SU-DHL-6 (cell line): ENCODE data around the gene MAST4.

ENCODE experiments used
- H2AFZ ChIP-seq: fragments of 200-600 bp; sonication (generic); 2 replicates; pipeline ENCODE4 v1.6.1; 2014; ENCODE audit warnings: low read depth, mild to moderate bottlenecking, moderate library complexity, mixed read lengths, antibody characterized with exemption, low read length; ENCODE audit not compliant: severe bottlenecking
- H3F3A ChIP-seq: fragments of 200-600 bp; shearing (Covaris generic); 2 replicates; pipeline ENCODE4 v1.6.0; 2016; ENCODE audit warnings: antibody characterized with exemption, mild to moderate bottlenecking; ENCODE audit not compliant: insufficient read depth
- H3K27ac ChIP-seq: fragments of 200-600 bp; sonication (generic); 2 replicates; pipeline ENCODE4 v1.5.1; 2016; ENCODE audit warnings: low read depth, mild to moderate bottlenecking, low read length, moderate library complexity, mixed read lengths
- H3K27me3 ChIP-seq: fragments of 200-600 bp; sonication (generic), shearing (Covaris generic); 2 replicates; pipeline ENCODE4 v1.6.0; 2014; ENCODE audit warnings: mild to moderate bottlenecking, low read length
- H3K36me3 ChIP-seq: fragments of 200-600 bp; sonication (generic); 2 replicates; pipeline ENCODE4 v1.6.1; 2014; ENCODE audit warnings: mild to moderate bottlenecking, low read length, mixed read lengths
- H3K4me2 ChIP-seq: fragments of 300-600, 200-600 bp; shearing (Covaris generic), sonication (generic); 2 replicates; pipeline ENCODE4 v1.6.0; 2014; ENCODE audit warnings: low read length, low read depth, mild to moderate bottlenecking; ENCODE audit not compliant: poor library complexity, severe bottlenecking
- H3K4me3 ChIP-seq: fragments of 200-600 bp; sonication (generic); 2 replicates; pipeline ENCODE4 v1.5.1; 2014; ENCODE audit warnings: antibody characterized with exemption, low read length, mild to moderate bottlenecking, mixed read lengths; ENCODE audit not compliant: insufficient read depth, poor library complexity, severe bottlenecking
- H3K79me2 ChIP-seq: fragments of 200-600 bp; sonication (generic); 2 replicates; pipeline ENCODE4 v1.6.1; 2014; ENCODE audit warnings: mild to moderate bottlenecking, low read length, moderate library complexity; ENCODE audit not compliant: insufficient read depth
- H3K9ac ChIP-seq: fragments of 200-600 bp; sonication (generic); 2 replicates; pipeline ENCODE4 v1.7.0; 2014; ENCODE audit warnings: mild to moderate bottlenecking, low read length
- H3K9me2 ChIP-seq: fragments of 200-600 bp; sonication (generic); replicated peaks from 2 replicates; pipeline ENCODE4 v1.6.1; 2014; ENCODE audit warnings: low read length; ENCODE audit not compliant: insufficient read depth
- H3K9me3 ChIP-seq: fragments of 200-600 bp; sonication (generic); 2 replicates; pipeline ENCODE4 v1.6.1; 2014; ENCODE audit warnings: low read length, mixed read lengths; ENCODE audit not compliant: insufficient read depth
- H4K20me1 ChIP-seq: fragments of 200-600 bp; sonication (generic); 2 replicates; pipeline ENCODE4 v1.6.1; 2014; ENCODE audit warnings: low read depth, mild to moderate bottlenecking, antibody characterized with exemption, low read length, moderate library complexity, mixed read lengths
- CTCF ChIP-seq: fragments of 200-600 bp; sonication (generic); IDR thresholded peaks from one replicate; pipeline ENCODE4 v1.5.1; 2017; ENCODE audit warnings: antibody characterized with exemption, mild to moderate bottlenecking, low read length, moderate library complexity; ENCODE audit not compliant: insufficient read depth, poor library complexity, severe bottlenecking
- EZH2phosphoT487 ChIP-seq: fragments of 200-600 bp; sonication (generic), shearing (Covaris generic); conservative IDR thresholded peaks from 2 replicates; pipeline ENCODE4 v1.6.1; 2018; ENCODE audit warnings: mild to moderate bottlenecking, antibody characterized with exemption, low read length, moderate library complexity, mixed read lengths

The MAST4 gene

DNA sequence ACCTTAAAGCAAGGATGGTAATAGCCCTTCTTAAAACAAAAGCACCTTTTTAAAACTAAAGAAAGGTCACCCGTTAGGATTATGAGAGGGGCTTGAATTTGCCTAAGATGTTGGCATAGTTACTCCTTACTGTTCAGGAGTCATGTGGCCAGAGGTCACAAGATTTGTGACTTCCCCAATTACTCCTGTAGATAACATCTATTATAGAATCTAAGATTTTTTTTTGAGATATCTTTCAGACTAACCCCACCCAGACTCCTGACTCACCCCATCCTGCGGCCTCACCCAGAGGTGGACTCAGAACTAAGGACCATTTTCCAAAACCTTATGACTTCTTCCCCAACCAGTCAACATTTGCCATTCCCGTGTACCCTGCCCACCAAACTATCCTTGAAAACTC, 598.0 kb downstream of the MAST4 start:
- peak overlapping the region; percentile 58 for H3K9ac ChIP-seq
- no peaks in the 10 kb centered on the region for H4K20me1 ChIP-seq
- peak overlapping the region; percentile 70 for H3K27ac ChIP-seq
- no peak overlapping the region for H2AFZ ChIP-seq
- no peaks in the 10 kb centered on the region for H3K36me3 ChIP-seq
- 0 out of 2 replicates have a peak, but pooled peaks cover 1% of the 10 kb centered on the region for H3F3A ChIP-seq
- peaks cover 34% of the 10 kb centered on the region for H3K79me2 ChIP-seq
- H3K27me3 ChIP-seq: no peaks in the 10 kb centered on the region
- H3K4me3 ChIP-seq: peak overlapping the region; percentile 55
- no peak for TF ChIP-seq CTCF
- no peak for TF ChIP-seq EZH2phosphoT487
- no peaks in the 10 kb centered on the region for H3K9me3 ChIP-seq
- H3K4me2 ChIP-seq: peak overlapping the region; percentile 87
- H3K9me2 ChIP-seq: no peaks in the 10 kb centered on the region

DNA sequence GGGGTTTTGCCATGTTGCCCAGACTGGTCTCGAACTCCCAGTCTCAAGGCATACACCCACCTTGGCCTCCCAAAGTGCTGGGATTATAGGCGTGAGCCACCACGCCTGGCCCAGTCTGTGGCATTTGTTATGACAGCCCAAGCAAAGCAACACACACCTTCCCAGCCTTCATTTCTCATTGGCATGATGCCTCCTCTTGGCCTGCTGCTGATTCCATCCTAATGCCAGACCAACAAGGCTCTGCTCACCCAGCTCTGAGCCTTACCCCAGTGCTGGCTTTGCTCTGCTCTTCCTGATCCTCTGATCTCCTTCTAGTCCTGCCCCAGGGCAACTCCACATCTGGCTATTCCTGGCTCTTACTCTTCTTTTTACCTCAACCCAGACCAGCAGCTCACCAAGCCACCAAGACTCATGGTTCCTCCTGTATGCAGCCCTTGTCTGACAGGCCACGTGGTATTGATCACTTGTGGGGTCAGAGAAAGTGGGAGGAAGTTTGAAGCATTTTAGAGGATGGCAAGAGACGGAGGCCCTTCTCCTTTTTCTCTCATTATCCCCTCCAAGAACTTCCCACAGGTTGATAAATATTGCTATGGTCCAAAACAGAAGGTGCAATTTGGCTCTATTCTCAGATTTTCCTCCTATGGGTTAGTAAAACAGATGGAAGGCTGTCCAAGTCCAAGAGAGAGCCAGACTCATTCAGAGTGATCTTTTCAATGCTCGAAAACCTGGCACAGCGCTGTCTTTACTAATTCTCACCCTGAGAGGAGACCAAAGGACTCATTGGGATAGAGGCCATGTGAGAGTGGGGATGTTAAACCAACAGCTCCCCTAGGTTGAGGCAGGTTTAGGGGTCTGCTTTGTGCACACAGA, 599.4 kb downstream of the MAST4 start:
- H2AFZ ChIP-seq: no peak overlapping the region
- peak overlapping the region; percentile 70 for H3K27ac ChIP-seq
- H3K4me3 ChIP-seq: peak overlapping the region; percentile 55
- H3F3A ChIP-seq: peaks cover 5% of the 10 kb centered on the region; the same call in 1 of the 2 replicates
- H3K36me3 ChIP-seq: no peaks in the 10 kb centered on the region
- peaks cover 31% of the 10 kb centered on the region; the same call in 1 of the 2 replicates for H3K79me2 ChIP-seq
- H3K9me2 ChIP-seq: no peaks in the 10 kb centered on the region
- H4K20me1 ChIP-seq: no peaks in the 10 kb centered on the region
- no peaks in the 10 kb centered on the region for H3K27me3 ChIP-seq
- H3K9ac ChIP-seq: peak overlapping the region; percentile 58
- no peaks in the 10 kb centered on the region for H3K9me3 ChIP-seq
- no peak for TF ChIP-seq CTCF
- no peak for TF ChIP-seq EZH2phosphoT487
- peak overlapping the region; percentile 87 for H3K4me2 ChIP-seq

DNA sequence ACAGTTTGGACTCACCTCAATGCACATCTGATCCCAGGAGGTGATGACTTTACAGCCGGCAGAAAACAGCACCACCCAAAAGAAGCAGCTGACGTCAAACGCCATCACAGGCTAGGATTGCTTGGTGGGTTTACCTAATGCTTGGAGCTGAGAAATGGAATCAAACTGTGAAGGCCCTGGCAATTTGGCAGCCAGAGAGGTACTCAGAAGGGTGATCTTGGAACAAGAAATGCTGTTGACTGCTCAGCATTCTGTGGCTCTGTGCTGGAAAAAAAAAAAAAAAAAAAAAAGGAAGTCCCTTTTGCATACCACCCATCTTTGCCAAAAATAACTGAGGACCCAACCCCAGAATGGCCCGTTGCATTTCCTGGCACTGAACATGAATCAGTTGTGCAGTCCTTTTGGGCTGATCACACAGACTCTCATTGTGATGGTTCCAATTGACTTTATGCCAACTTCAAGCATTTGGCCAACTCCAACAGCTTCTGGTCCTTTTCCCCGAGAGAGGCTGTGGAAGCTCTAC, 600.4 kb downstream of the MAST4 start, which contains the start of gene CD180:
CD180 (minus strand) TSS at position 263 of the 523 bp plus-strand sequence; CDS start at position 105, 158 bp downstream.
- Histone ChIP-seq H4K20me1 (no peaks in the 10 kb centered on the region), H3K27ac (peak within 1 kb of the TSS; percentile 70), H3K4me2 (peak within 1 kb of the TSS; percentile 87), H2AFZ (no peak within 1 kb of the TSS), H3K36me3 (no peaks in the 10 kb centered on the region), H3K4me3 (peak within 1 kb of the TSS; percentile 55), H3K9me2 (no peaks in the 10 kb centered on the region), H3K79me2 (peaks cover 31% of the 10 kb centered on the region; the same call in 1 of the 2 replicates), H3K27me3 (no peaks in the 10 kb centered on the region), H3K9me3 (no peaks in the 10 kb centered on the region), H3K9ac (peak within 1 kb of the TSS; percentile 58), H3F3A (peaks cover 9% of the 10 kb centered on the region; the same call in 1 of the 2 replicates)
- TF ChIP-seq EZH2phosphoT487: no peak
- no peak for TF ChIP-seq CTCF
